Sigmoid colon (tissue), 7 donors: ENCODE measurements around the gene FGR. TPM values are rescaled to one million over a fixed set of nuclear protein-coding genes. Genes with fewer than 3 reads are reported as not detected.

Source experiments
- DNase-seq: peaks from one replicate; pipeline ENCODE4 v3.0.0-alpha.2; 2019
- H3K27ac ChIP-seq, 4 donors: fragments of 200-600 bp; sonication (generic); one replicate each; pipeline ENCODE4 v1.5.1; 2016 to 2019; ENCODE audit warnings: mild to moderate bottlenecking in 1 of 4
- H3K27me3 ChIP-seq, 3 donors: fragments of 200-600 bp; sonication (generic); one replicate each; pipeline ENCODE4 v1.5.1; 2019; ENCODE audit warnings: mild to moderate bottlenecking in 1 of 3
- H3K36me3 ChIP-seq, 4 donors: fragments of 200-600 bp; sonication (generic); one replicate each; pipeline ENCODE4 v1.5.1; 2016 to 2019
- H3K4me1 ChIP-seq, 4 donors: fragments of 200-600 bp; sonication (generic); one replicate each; pipeline ENCODE4 v1.5.1; 2017 to 2019
- H3K4me3 ChIP-seq, 4 donors: fragments of 200-600 bp; sonication (generic); one replicate each; pipeline ENCODE4 v1.5.1; 2017 to 2019; ENCODE audit warnings: mild to moderate bottlenecking in 2 of 4, moderate library complexity in 1 of 4
- H3K9me3 ChIP-seq, 4 donors: fragments of 200-600 bp in 3 of 4; sonication (generic) in 3 of 4; one replicate each; pipeline versions ENCODE4 v1.5.1 to v1.6.1; 2013 to 2019
- CTCF ChIP-seq, 4 experiments: fragments of 450-650 bp in 3 of 4; fragments of 200-600 bp in 1 of 4; IDR thresholded peaks; one replicate each; pipeline ENCODE4 v1.5.1; 2016 to 2019; ENCODE audit warnings: antibody characterized with exemption in 4 of 4, mild to moderate bottlenecking in 3 of 4, moderate library complexity in 2 of 4
- EP300 ChIP-seq, 4 donors: sonication (generic); formaldehyde crosslinking; IDR thresholded peaks; one replicate each; pipeline ENCODE4 v1.6.1; 2017; ENCODE audit warnings: antibody characterized with exemption in 4 of 4
- POLR2A ChIP-seq, 2 donors: fragments of 450-650 bp; IDR thresholded peaks; one replicate each; pipeline ENCODE4 v1.6.1; 2016; ENCODE audit warnings: antibody characterized with exemption in 2 of 2, mild to moderate bottlenecking in 2 of 2, moderate library complexity in 2 of 2
- POLR2AphosphoS5 ChIP-seq, 4 donors: sonication (generic); formaldehyde crosslinking; IDR thresholded peaks; one replicate each; pipeline ENCODE4 v1.6.1; 2017; ENCODE audit warnings: antibody characterized with exemption in 4 of 4
- WGBS, 2 donors: extraction: QIAGEN DNeasy Blood & Tissue Kit; methylation state at CpG; one replicate each; pipeline ENCODE4 v1.1.7; 2013; 5-methylcytosine and 5-hydroxymethylcytosine counted together
- intact Hi-C: fragments of 100-400 bp; cut with DNase I; formaldehyde crosslinking; loops from one replicate; pipeline ENCODE4 v1.15.1; 2023
- polyA plus RNA-seq, 3 donors: library from polyadenylated mRNA; stranded (reverse); fragments of 200-250 nt; gene quantifications; one replicate each; pipeline ENCODE4 v1.2.3, GENCODE V29; 2013
- total RNA-seq, 4 donors: library from RNA; depleted of rRNA; stranded (reverse); fragments of >200 nt; gene quantifications; one replicate each; pipeline ENCODE4 v1.1.0, GENCODE V29; 2016
- donor health status: healthy with polysubstance abuse.
- donor health status: Bipolar disorder and iron deficiency.
- donor health status: healthy.

Gene FGR
- total and polyA plus RNA-seq, 7 donors = 3.0 to 14.4 (median 6.9) TPM

- TF ChIP-seq POLR2AphosphoS5 (IDR thresholded peaks at IDR 0.05) = peak in 1 of 4 donors; percentile 31
- no peak for TF ChIP-seq POLR2A (IDR thresholded peaks at IDR 0.05)
- Histone ChIP-seq H3K9me3 (no peaks in the 10 kb centered on the region), H3K4me1 (peaks cover 0 to 31% (median 11%) of the 10 kb centered on the region in 4 donors), H3K36me3 (no peaks in the 10 kb centered on the region), H3K27me3 (no peaks in the 10 kb centered on the region), H3K27ac (peak overlapping the region; percentile 3 to 63 (median 50)), H3K4me3 (no peak overlapping the region)
- WGBS, 2 donors = 85 to 87% methylated on average over 7 of the region's 7 CpGs
- peak; percentile 89 for DNase-seq
- intact Hi-C loops = no loop called here
Observed at GRCh38 chr1:27656157-27656893, 21.3 kb upstream of the FGR start.

- no peak for TF ChIP-seq POLR2AphosphoS5 (IDR thresholded peaks at IDR 0.05)
- no peak for TF ChIP-seq POLR2A (IDR thresholded peaks at IDR 0.05)
- TF ChIP-seq EP300 (IDR thresholded peaks at IDR 0.05) = no peak
- TF ChIP-seq CTCF (IDR thresholded peaks at IDR 0.05) = no peak
- H3K4me1 ChIP-seq = peaks cover 0 to 36% (median 19%) of the 10 kb centered on the region in 4 donors
- no peaks in the 10 kb centered on the region for H3K27me3 ChIP-seq
- peak overlapping the region in 3 of 4 donors; percentile 37 to 63 (median 62) for H3K27ac ChIP-seq
- intact Hi-C loops = no loop called here
- WGBS, 2 donors = 74 to 84% methylated on average over 11 of the region's 11 CpGs
- no peaks in the 10 kb centered on the region for H3K36me3 ChIP-seq
- no peak overlapping the region for H3K4me3 ChIP-seq
- H3K9me3 ChIP-seq = no peaks in the 10 kb centered on the region
- DNase-seq = no peak
Observed at GRCh38 chr1:27655151-27655937, 20.4 kb upstream of the FGR start.

- Histone ChIP-seq H3K4me3 (no peak overlapping the region), H3K27ac (no peak overlapping the region), H3K36me3 (no peaks in the 10 kb centered on the region), H3K9me3 (no peaks in the 10 kb centered on the region), H3K4me1 (peaks cover 0 to 39% (median 28%) of the 10 kb centered on the region in 4 donors), H3K27me3 (no peaks in the 10 kb centered on the region)
- WGBS, 2 donors = 91 to 94% methylated on average over 5 of the region's 5 CpGs
- no peak for DNase-seq
- TF ChIP-seq CTCF (IDR thresholded peaks at IDR 0.05) = no peak
- intact Hi-C loops = no loop called here
Observed at GRCh38 chr1:27652111-27652864, 17.3 kb upstream of the FGR start.

GRCh38 chr1:27650539-27651175 is 15.7 kb upstream of the FGR start:
- Histone ChIP-seq H3K36me3 (no peaks in the 10 kb centered on the region), H3K27me3 (no peaks in the 10 kb centered on the region), H3K27ac (peak overlapping the region in 3 of 4 donors; percentile 12 to 50 (median 50)), H3K9me3 (no peaks in the 10 kb centered on the region), H3K4me1 (peaks cover 0 to 29% (median 21%) of the 10 kb centered on the region in 4 donors), H3K4me3 (no peak overlapping the region)
- DNase-seq = no peak
- TF ChIP-seq POLR2A (IDR thresholded peaks at IDR 0.05) (no peak), EP300 (IDR thresholded peaks at IDR 0.05) (no peak)
- 62 to 64% methylated on average over 7 of the region's 7 CpGs for WGBS, 2 donors
- intact Hi-C loops = no loop called here

- Histone ChIP-seq H3K4me1 (peaks cover 0 to 24% (median 19%) of the 10 kb centered on the region in 4 donors), H3K36me3 (no peaks in the 10 kb centered on the region), H3K4me3 (no peak overlapping the region), H3K27ac (peak overlapping the region in 3 of 4 donors; percentile 12 to 50 (median 50)), H3K9me3 (no peaks in the 10 kb centered on the region), H3K27me3 (no peaks in the 10 kb centered on the region)
- WGBS, 2 donors = 71 to 79% methylated on average over 1 of the region's 1 CpG
- no peak for TF ChIP-seq POLR2A (IDR thresholded peaks at IDR 0.05)
- no peak for TF ChIP-seq POLR2AphosphoS5 (IDR thresholded peaks at IDR 0.05)
- no peak for TF ChIP-seq CTCF (IDR thresholded peaks at IDR 0.05)
- TF ChIP-seq EP300 (IDR thresholded peaks at IDR 0.05) = no peak
- DNase-seq = no peak
- intact Hi-C loops = no loop called here
Observed at GRCh38 chr1:27650171-27650538, 15.2 kb upstream of the FGR start.
